ENCODE results near the gene CHRNA1.

DNA sequence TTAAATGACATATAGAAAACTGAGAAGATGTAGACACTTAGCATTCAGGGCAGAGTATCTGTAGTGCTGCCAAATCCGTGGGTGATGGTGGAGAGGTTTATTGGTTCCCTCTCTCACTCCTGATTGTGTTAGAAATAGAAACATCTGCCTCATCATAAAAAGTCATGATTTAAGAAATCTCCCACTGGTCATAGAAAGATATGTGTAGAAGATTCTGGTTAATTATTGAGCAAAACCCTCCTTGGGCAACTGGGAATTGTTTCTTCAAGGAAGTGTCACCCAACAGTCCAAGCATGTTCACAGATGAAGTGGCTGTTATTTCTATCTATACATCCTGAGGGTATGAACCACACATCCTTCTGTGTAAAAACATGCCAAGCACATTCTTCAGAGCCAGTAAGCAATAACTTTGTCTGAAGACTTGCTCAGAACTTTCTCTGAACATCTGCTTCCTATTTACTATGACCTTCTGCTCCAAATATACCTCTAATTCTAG is 33.6 kb upstream of the CHRNA1 start:
- no peak for TF ChIP-seq CTCF (IDR thresholded peaks at IDR 0.05)
- no peak for TF ChIP-seq POLR2AphosphoS5 (IDR thresholded peaks at IDR 0.05)
